HG02610 (cell line): ENCODE results near the gene CCNI.

Source experiments
- ATAC-seq: cut with Tn5 transposase; IDR thresholded peaks from one replicate; pipeline ENCODE4 v1.9.1; 2021; ENCODE audit warnings: mild to moderate bottlenecking, moderate library complexity; ENCODE audit not compliant: unreplicated experiment

CCNI gene

DNA sequence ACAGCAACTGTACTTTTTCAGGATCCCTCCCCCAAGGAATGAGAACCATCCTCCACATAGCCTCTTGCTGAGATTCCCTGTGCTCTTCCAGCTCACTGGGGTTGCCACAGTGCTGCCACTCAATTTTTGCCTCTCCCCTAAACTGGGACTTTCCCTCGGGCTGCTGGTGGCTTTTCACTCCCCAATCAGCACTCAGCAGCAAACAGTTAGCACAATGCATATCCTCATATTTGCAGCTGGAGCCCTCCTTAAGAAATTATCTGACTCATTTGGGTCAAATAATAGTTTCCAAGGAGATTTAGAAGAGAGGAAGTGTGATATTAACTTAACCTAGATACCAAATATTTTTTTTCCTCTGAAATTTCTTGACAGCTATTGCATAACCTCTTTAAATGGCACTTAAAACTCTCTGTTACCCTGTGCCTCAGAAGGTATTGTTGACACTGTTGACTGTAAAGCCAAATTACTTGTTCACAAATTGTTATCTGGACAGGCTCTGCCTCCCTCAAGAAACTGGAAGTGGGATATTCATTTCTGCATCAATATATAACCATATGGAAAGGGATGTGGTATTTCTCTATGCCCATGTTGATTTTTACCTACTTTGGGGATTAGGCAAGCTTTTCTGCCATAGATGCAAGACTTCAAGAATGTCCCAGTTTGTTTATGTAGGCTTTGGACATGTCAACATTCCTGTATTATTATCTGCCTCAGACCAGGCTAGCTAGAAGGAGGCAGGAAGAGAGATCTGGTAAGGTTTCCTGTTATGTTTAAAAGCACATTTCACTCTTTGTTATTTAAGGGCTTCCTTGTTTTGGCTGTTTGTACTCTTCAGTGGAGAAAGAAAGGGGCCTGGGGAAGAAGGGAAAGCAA lies 68.2 kb downstream of the CCNI start:
- peak; percentile 90 for ATAC-seq

DNA sequence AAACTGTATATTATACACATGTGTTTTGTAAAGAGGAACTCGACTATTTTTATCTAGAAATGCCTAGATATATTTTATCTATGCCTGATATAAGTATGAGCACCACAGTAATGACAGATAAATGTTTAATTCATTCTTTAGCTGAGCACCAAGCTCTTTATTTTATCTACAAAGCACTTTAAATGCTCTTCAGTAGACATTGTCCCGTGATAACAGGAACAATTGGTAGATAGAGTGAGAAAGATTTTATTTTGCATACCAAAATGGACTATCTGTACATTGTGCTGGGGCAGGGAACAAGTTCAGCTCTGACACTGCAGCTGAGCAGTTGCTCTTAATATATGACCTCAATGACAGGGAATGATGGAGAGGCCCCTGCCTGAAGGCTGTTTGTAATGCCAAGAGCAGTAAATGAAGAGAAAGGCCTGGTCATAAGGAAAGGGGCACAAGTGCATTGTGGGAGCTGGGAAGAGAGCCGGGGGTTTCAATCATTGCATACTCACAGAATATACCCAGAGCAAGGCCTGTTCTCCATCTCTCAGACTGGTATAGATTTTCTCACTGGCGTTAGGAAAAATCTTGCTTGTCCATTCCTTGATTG lies 68.9 kb downstream of the CCNI start:
- no peak for ATAC-seq

DNA sequence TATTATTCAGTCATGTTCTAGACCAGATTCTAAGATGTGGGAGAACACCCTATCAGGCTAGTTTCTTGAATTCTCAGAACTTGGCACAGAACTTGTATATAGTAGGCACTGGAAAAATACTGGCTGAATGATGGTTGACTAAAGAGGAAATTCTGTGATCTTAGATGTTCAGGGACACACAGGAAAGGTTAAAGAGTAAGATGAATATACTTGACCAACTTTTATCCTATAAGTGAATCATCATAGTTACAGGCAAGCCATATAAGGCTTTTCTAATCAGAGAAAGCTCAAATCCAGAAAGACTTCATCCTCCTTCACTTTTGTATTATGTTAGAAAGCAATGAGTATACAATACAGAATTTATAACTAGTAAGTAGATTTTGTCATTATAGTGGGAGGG lies 72.4 kb downstream of the CCNI start:
- ATAC-seq, result no peak

DNA sequence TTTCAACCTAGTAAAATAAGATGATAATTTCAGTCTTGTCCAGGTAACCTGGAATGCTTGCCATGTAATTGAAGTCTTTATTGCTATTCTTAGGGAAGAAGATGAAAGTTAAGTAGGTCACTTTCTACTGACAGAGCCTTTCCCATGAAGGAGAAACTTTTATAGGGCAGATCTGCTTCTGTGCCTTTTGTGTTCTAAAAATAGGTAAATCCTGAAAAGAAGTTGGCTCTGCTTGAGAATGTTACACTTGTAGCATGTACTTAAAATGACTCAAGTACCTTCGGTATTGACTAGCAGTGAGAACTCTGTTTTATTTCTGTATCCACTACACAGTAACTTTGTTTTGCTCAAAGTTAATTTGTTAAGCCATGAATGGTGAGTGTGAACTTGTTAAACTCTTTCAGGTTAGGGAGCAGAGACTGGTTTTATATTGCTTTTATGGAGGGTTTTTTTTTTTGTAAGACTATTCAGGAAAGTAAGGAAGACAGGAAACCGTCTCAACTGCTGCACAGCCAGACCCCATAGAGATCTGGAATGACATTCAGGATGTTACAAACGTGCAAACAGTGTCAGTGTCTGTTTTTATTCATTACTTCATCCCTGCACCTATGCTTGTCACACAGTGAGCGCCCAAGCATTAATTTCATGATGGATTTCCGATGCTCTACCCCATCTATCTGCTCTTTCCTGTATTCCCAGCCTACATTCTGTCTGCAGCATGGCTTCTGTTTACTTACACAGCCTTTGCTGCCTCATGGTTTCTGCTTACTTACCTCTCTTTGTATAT lies 73.3 kb downstream of the CCNI start:
- no peak for ATAC-seq

DNA sequence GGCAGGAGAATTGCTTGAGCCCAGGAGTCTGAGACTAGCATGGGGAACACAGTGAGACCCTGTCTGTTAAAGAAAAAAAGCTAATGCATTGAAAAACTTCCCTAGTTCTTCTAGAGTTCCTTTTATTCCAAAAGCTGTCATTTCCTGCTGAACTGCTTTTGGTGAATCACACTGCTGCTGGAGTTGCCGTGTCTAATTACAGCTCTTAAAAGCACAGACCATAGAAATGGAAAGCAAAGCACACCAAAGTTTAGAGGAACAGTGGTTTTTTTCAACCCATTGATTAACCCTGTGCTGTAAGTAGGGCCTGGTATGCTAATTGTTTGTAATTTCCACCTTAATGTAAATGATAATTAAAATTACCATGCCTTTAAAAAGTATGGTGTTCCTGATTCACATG lies 73.9 kb downstream of the CCNI start:
- no peak for ATAC-seq

DNA sequence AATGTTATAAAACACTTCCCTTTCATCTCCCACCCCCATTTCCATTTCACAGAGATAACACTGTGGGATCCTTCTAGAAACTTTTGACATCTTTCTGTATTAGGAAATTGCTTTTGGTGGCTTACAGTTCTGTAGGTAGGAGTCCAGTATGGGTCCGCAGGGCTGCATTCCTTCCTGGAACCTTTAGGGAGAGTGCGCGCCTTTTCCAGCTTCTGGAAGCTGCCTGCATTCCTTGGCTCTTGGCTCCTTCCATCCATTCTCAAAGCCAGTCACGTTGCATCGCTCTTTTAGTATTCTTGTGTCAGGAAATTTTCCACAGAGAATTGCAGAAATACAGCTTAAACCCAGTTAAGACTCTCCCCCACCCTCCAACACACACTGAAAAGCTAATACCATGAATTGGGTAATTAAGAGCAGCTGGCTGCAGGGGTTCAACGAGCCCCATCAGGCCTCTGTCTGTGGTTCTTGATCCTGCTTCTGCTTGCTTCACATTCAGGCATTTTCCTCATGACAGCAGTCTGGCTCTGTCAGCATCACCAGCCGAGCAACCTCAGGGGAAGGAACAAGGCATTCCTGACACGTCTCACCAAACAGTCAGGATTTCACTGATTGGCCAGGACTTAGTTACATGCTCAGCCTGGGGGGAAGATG lies 77.4 kb downstream of the CCNI start:
- ATAC-seq, result no peak

DNA sequence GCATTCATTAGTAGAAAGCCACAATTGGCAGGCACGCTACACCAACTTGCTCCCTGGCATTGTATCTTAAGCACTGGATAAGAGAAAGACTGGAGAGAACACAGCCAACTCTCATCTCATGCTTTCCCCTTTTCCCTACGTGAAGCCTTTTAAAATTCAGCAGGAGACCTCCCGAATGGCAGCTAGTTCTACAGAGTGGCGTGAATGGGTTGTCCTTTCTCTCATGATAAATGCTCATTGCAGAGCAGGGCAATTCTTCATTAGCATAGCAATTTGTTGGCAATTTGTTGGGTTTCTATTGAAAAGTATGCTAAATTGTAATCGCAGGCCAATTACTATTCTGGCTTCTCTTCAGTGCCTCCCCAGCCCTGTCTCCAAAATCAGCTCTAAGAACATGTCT lies 78.3 kb downstream of the CCNI start:
- ATAC-seq, result no peak
